Transverse colon (tissue), 4 donors: ENCODE data around the gene MYOZ3. TPM values are rescaled to one million over a fixed set of nuclear protein-coding genes. Genes with fewer than 3 reads are reported as not detected.
A peak's percentile ranks its signal among the peaks of the same experiment; 100 is the strongest.

Source experiments
- DNase-seq: peaks from one replicate; pipeline ENCODE4 v3.0.0-alpha.2; 2019
- H3K27ac ChIP-seq, 4 donors: fragments of 200-600 bp; sonication (generic); 2 replicates each; pipeline ENCODE4 v1.5.1; 2016 to 2018; ENCODE audit warnings: inconsistent platforms in 4 of 4
- H3K27me3 ChIP-seq: fragments of 200-600 bp; sonication (generic); 2 replicates; pipeline ENCODE4 v1.5.1; 2017; ENCODE audit warnings: inconsistent platforms
- H3K36me3 ChIP-seq, 4 donors: fragments of 200-600 bp; sonication (generic); 2 replicates each; pipeline ENCODE4 v1.5.1; 2017 to 2019; ENCODE audit warnings: inconsistent platforms in 4 of 4
- H3K4me1 ChIP-seq, 4 donors: fragments of 200-600 bp; sonication (generic); 2 replicates each; pipeline ENCODE4 v1.5.1; 2017 to 2020; ENCODE audit warnings: inconsistent platforms in 4 of 4
- H3K4me3 ChIP-seq, 4 donors: fragments of 200-600 bp; sonication (generic); 1 replicate in 1 of 4; 2 replicates in 3 of 4; pipeline versions ENCODE4 v1.5.1 to v1.6.1; 2017 to 2019; ENCODE audit warnings: inconsistent platforms in 4 of 4
- H3K9me3 ChIP-seq, 2 donors: fragments of 200-600 bp; sonication (generic); 2 replicates each; pipeline ENCODE4 v1.5.1; 2017 to 2019; ENCODE audit warnings: inconsistent platforms in 2 of 2
- EP300 ChIP-seq: sonication (generic); formaldehyde crosslinking; IDR thresholded peaks from one replicate; pipeline ENCODE4 v1.6.1; 2017; ENCODE audit warnings: antibody characterized with exemption, low read depth
- POLR2A ChIP-seq: fragments of 450-650 bp; IDR thresholded peaks from one replicate; pipeline ENCODE4 v1.6.1; 2016; ENCODE audit warnings: antibody characterized with exemption, mild to moderate bottlenecking, moderate library complexity
- POLR2AphosphoS5 ChIP-seq, 3 donors: sonication (generic); formaldehyde crosslinking; IDR thresholded peaks; one replicate each; pipeline ENCODE4 v1.6.1; 2016; ENCODE audit warnings: antibody characterized with exemption in 3 of 3
- WGBS, 2 donors: methylation state at CpG; one replicate each; pipeline ENCODE4 v1.1.5; 2018; ENCODE audit warnings: low coverage in 1 of 2; 5-methylcytosine and 5-hydroxymethylcytosine counted together
- in situ Hi-C, 4 donors: fragments of 200-750 bp; cut with MboI; loops; one replicate each; pipeline versions ENCODE4 v1.15.0 to v1.15.1; 2017; ENCODE audit warnings: low sequenced_read_pairs in 3 of 4, low pct_ligation_motif_present in 1 of 4, low pct_unique_long_range_greater_than_20kb in 1 of 4
- intact Hi-C: fragments of 100-400 bp; cut with DNase I; formaldehyde crosslinking; loops from one replicate; pipeline ENCODE4 v1.15.1; 2023; ENCODE audit warnings: low total_unique reads
- total RNA-seq, 4 donors: library from RNA; depleted of rRNA; stranded (reverse); fragments of >200 nt; gene quantifications; one replicate each; pipeline ENCODE4 v1.1.0, GENCODE V29; 2016
- TF ChIP-seq, protein P1 (sequence below), 5 experiments: fragments of 200-600 bp in 3 of 5; fragments of 450-650 bp in 2 of 5; sonication (generic) in 3 of 5; IDR thresholded peaks; 1 replicate in 2 of 5; 2 replicates in 3 of 5; pipeline ENCODE4 v1.5.1; 2016 to 2017; ENCODE audit warnings: antibody characterized with exemption in 5 of 5, inconsistent platforms in 3 of 5, mild to moderate bottlenecking in 2 of 5, moderate library complexity in 1 of 5

The MYOZ3 gene, protein sequence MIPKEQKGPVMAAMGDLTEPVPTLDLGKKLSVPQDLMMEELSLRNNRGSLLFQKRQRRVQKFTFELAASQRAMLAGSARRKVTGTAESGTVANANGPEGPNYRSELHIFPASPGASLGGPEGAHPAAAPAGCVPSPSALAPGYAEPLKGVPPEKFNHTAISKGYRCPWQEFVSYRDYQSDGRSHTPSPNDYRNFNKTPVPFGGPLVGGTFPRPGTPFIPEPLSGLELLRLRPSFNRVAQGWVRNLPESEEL
- not detected for total RNA-seq

DNA sequence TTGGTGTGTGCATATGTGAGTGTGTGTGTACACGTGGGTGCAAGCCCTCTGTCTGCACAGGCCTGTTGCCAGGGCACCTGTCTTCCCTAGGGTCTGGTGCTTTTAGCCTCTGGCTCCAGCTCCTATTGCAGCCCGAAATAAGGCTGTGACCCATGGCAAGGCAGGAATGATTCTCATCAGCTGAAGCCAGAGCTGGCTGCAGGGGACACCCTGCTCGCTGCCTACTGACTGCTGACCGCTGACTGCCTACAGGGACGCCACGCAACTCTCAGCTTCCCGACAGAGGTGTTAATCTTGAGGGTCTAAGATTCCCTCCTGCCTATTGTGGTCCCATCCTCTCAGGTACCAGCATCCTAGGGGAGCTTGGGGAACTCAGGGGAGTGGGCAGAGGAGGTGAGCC lies at the start of gene MYOZ3:
Gene MYOZ3 (plus strand): TSS at position 166 of the 400 bp plus-strand sequence. CDS start 1,691 bp downstream, outside the sequence.
- H3K36me3 ChIP-seq = no peaks in the 10 kb centered on the region
- no peak for DNase-seq
- H3K27ac ChIP-seq = no peak within 1 kb of the TSS
- WGBS, 2 donors = 70 to 80% methylated on average over 2 to 7 of the region's 7 CpGs
- intact Hi-C loops (no loop called here), in situ Hi-C loops (loop anchor here (25.0 kb wide), 2 partner anchors 99 to 199 kb away; no protein-coding TSS in a partner anchor)
- H3K9me3 ChIP-seq = no peaks in the 10 kb centered on the region
- TF ChIP-seq POLR2A = no peak
- TF ChIP-seq POLR2AphosphoS5 (IDR thresholded peaks at IDR 0.05) = no peak
- no peak for TF ChIP-seq EP300
- TF ChIP-seq, protein P1, sequence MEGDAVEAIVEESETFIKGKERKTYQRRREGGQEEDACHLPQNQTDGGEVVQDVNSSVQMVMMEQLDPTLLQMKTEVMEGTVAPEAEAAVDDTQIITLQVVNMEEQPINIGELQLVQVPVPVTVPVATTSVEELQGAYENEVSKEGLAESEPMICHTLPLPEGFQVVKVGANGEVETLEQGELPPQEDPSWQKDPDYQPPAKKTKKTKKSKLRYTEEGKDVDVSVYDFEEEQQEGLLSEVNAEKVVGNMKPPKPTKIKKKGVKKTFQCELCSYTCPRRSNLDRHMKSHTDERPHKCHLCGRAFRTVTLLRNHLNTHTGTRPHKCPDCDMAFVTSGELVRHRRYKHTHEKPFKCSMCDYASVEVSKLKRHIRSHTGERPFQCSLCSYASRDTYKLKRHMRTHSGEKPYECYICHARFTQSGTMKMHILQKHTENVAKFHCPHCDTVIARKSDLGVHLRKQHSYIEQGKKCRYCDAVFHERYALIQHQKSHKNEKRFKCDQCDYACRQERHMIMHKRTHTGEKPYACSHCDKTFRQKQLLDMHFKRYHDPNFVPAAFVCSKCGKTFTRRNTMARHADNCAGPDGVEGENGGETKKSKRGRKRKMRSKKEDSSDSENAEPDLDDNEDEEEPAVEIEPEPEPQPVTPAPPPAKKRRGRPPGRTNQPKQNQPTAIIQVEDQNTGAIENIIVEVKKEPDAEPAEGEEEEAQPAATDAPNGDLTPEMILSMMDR (IDR thresholded peaks at IDR 0.05) = no peak
- peaks cover 5% of the 10 kb centered on the region for H3K27me3 ChIP-seq
- H3K4me1 ChIP-seq = peaks cover 0 to 17% (median 13%) of the 10 kb centered on the region in 4 donors
- H3K4me3 ChIP-seq = no peak within 1 kb of the TSS

DNA sequence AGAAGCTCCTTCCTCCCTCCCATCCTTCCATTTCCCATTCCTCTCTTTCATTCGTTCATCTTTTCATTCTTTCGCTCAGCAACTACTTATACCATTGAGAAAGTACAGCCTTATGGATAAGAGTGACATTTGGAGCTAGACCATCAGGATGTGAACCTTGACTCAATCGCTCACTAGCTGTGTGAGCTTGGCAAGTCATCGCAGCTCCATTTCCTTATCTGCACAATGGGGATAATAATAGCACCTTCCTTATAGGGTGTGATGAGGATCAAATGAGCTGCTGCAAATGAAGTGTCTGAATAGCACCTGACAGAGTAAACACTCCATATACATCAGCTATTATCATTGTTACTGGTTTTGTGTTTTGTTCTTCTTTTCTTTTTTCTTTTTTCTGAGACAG lies 48.6 kb upstream of the MYOZ3 start:
- Histone ChIP-seq H3K9me3 (no peaks in the 10 kb centered on the region), H3K27me3 (no peaks in the 10 kb centered on the region), H3K36me3 (no peaks in the 10 kb centered on the region), H3K27ac (peak overlapping the region; percentile 54 to 77 (median 70)), H3K4me3 (no peak overlapping the region), H3K4me1 (peaks cover 30 to 79% (median 65%) of the 10 kb centered on the region in 4 donors)
- TF ChIP-seq EP300 (no peak), POLR2AphosphoS5 (IDR thresholded peaks at IDR 0.05) (peak in 1 of 3 donors; percentile 59)
- no peak for DNase-seq
- WGBS, 2 donors = 57 to 81% methylated on average over 2 to 4 of the region's 4 CpGs
- in situ Hi-C loops = no loop called here
- intact Hi-C loops = no loop called here

DNA sequence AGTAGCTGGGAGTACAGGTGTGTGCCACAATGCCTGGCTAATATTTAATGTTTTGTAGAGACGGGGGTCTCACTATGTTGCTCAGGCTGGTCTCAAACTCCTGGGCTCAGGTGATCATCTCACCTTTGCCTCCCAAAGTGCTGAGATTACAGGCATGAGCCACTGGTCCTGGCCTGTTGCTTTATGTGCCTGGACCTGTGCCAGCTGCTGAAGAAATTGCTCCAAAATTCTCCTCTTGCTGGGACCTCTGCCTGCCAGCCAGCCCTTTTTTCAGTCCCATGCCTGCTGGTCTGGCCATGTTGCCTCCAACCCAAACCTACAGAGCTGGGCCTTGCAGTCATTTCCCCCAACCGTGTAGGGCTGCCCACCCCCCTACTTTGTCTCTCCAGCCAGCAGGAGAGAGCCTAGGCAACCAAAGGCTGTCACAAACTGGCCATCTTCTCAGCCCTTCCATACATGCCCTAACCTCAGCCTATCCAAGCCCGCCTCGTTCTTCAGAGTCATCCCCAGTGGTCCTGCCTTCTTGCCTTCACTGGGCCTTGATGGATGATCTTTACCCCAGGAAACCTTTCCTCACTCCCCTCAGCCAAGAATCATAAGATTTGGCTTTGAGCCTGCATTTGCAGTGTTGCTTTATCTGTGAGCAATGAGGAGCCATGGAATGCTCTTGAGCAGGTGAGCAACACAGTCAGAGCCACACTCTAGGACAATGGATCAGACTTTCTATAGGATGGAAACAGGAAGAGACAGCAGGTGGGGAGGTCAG lies 48.0 kb upstream of the MYOZ3 start:
- Histone ChIP-seq H3K36me3 (no peaks in the 10 kb centered on the region), H3K4me1 (peaks cover 30 to 81% (median 65%) of the 10 kb centered on the region in 4 donors)
- peak; percentile 53 for DNase-seq

DNA sequence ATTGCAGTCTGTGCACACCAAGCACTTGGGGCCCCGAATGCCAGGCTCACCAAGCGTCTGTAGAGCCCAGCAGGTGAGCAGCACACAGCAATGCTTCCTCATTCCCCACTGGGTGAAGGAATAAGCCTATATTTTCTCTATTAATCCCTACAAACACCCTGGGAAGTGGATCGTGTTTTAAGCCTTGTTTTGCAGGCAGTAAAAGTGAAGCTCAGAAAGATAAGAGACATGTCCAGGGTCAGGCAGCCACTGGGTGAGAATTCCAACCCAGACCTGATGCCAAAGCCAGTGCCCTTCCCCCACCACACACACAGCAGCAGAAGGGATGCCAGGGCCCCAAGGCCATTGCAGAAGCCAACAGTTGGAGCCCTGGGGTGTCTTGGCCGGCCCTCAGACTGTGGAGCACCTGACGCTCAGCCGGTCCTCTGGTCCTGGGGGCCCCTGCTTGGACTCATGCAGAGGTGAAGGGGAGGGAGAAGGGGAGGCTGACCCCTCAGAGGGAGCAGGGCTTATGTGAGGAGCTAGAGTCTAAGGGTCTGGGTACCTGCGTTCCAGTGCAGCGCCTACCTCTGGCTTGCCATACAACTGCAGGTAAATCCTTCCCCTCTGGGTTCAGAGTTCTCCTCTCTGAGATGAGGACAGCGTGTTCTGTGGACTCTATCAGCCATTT lies 46.9 kb upstream of the MYOZ3 start:
- Histone ChIP-seq H3K36me3 (no peaks in the 10 kb centered on the region), H3K4me1 (peaks cover 30 to 89% (median 65%) of the 10 kb centered on the region in 4 donors), H3K27me3 (no peaks in the 10 kb centered on the region), H3K4me3 (no peak overlapping the region), H3K9me3 (no peaks in the 10 kb centered on the region), H3K27ac (peak overlapping the region in 3 of 4 donors; percentile 47 to 70 (median 53))
- in situ Hi-C loops = no loop called here
- WGBS, 2 donors = 62% methylated on average over 9 of the region's 9 CpGs; no CpG with 5 or more reads in 1 of the 2 donors
- TF ChIP-seq POLR2A (no peak), POLR2AphosphoS5 (IDR thresholded peaks at IDR 0.05) (no peak), EP300 (no peak)
- TF ChIP-seq, protein P1 (IDR thresholded peaks at IDR 0.05) = peak in 1 of 5 experiments; percentile 21
- no peak for DNase-seq
- intact Hi-C loops = no loop called here

More for the DNA sequence above, 48.0 kb upstream of the MYOZ3 start:
- no peak overlapping the region for H3K4me3 ChIP-seq
- 60% methylated on average over 4 of the region's 4 CpGs; no CpG with 5 or more reads in 1 of the 2 donors for WGBS, 2 donors
- intact Hi-C loops = no loop called here
- H3K9me3 ChIP-seq = no peaks in the 10 kb centered on the region
- TF ChIP-seq POLR2A = no peak
- no peak for TF ChIP-seq EP300
- no peak for TF ChIP-seq POLR2AphosphoS5 (IDR thresholded peaks at IDR 0.05)
- TF ChIP-seq, protein P1 (IDR thresholded peaks at IDR 0.05) = no peak
- peak overlapping the region; percentile 32 to 70 (median 62) for H3K27ac ChIP-seq
- H3K27me3 ChIP-seq = no peaks in the 10 kb centered on the region
- in situ Hi-C loops = no loop called here
